Liver (tissue), 9 donors: ENCODE data around the gene ATE1. TPM values are rescaled to one million over a fixed set of nuclear protein-coding genes. Genes with fewer than 3 reads are reported as not detected.

Source experiments
- DNase-seq: peaks from one replicate; pipeline ENCODE4 v3.0.0-alpha.2; 2017; ENCODE audit warnings: low spot score
- H3K27ac ChIP-seq, 2 donors: one replicate each; pipeline ENCODE4 v1.7.0; 2013; ENCODE audit warnings: inconsistent platforms in 2 of 2, low read length in 2 of 2, control low read depth in 1 of 2, low read depth in 1 of 2, mild to moderate bottlenecking in 1 of 2
- H3K27me3 ChIP-seq, 4 donors: one replicate each; pipeline versions ENCODE4 v1.6.1 to v1.7.0; 2013; ENCODE audit warnings: low read length in 3 of 4, inconsistent platforms in 1 of 4, mild to moderate bottlenecking in 1 of 4, moderate library complexity in 1 of 4; ENCODE audit not compliant: control insufficient read depth in 4 of 4, insufficient read depth in 4 of 4
- H3K36me3 ChIP-seq, 4 donors: one replicate each; pipeline versions ENCODE4 v1.6.1 to v1.7.0; 2013; ENCODE audit warnings: low read length in 3 of 4, mild to moderate bottlenecking in 3 of 4, low read depth in 1 of 4, moderate library complexity in 1 of 4; ENCODE audit not compliant: control insufficient read depth in 4 of 4, insufficient read depth in 3 of 4
- H3K4me1 ChIP-seq, 4 donors: one replicate each; pipeline versions ENCODE4 v1.6.1 to v1.7.0; 2013; ENCODE audit warnings: low read length in 3 of 4, mild to moderate bottlenecking in 3 of 4, moderate library complexity in 1 of 4; ENCODE audit not compliant: control insufficient read depth in 4 of 4, insufficient read depth in 4 of 4
- H3K4me3 ChIP-seq, 3 donors: one replicate each; pipeline versions ENCODE4 v1.6.1 to v1.7.0; 2013; ENCODE audit warnings: low read length in 3 of 3, control low read depth in 1 of 3, low read depth in 1 of 3, mild to moderate bottlenecking in 1 of 3
- H3K9ac ChIP-seq, 2 donors: one replicate each; pipeline ENCODE4 v1.7.0; 2013; ENCODE audit warnings: low read length in 2 of 2, mild to moderate bottlenecking in 2 of 2, moderate library complexity in 2 of 2, control low read depth in 1 of 2, low read depth in 1 of 2
- H3K9me3 ChIP-seq, 4 donors: one replicate each; pipeline versions ENCODE4 v1.6.1 to v1.7.0; 2013; ENCODE audit warnings: low read length in 3 of 4; ENCODE audit not compliant: control insufficient read depth in 4 of 4
- CTCF ChIP-seq: fragments of 150-350 bp; IDR thresholded peaks from 2 replicates; pipeline ENCODE4 v1.5.1; 2017; ENCODE audit warnings: improper control_type of control experiment, low read depth, low read length; ENCODE audit not compliant: missing input control
- FOXA1 ChIP-seq: IDR thresholded peaks from 2 replicates; pipeline ENCODE4 v1.6.1; 2016; ENCODE audit warnings: antibody characterized with exemption
- FOXA2 ChIP-seq: IDR thresholded peaks from 2 replicates; pipeline ENCODE4 v1.6.1; 2016; ENCODE audit warnings: antibody characterized with exemption
- GABPA ChIP-seq, 2 donors: IDR thresholded peaks in 1 of 2; conservative IDR thresholded peaks in 1 of 2; 2 replicates each; pipeline ENCODE4 v1.6.1; 2016; ENCODE audit warnings: antibody characterized with exemption in 2 of 2, mild to moderate bottlenecking in 1 of 2, moderate library complexity in 1 of 2
- MAX ChIP-seq: IDR thresholded peaks from 2 replicates; pipeline ENCODE4 v1.6.1; 2016; ENCODE audit warnings: antibody characterized with exemption
- NR2F2 ChIP-seq: IDR thresholded peaks from 2 replicates; pipeline ENCODE4 v1.6.1; 2016; ENCODE audit warnings: antibody characterized with exemption
- REST ChIP-seq: IDR thresholded peaks from 2 replicates; pipeline ENCODE4 v1.6.1; 2016; ENCODE audit warnings: antibody characterized with exemption, mild to moderate bottlenecking
- SP1 ChIP-seq: IDR thresholded peaks from 2 replicates; pipeline ENCODE4 v1.6.1; 2018; ENCODE audit warnings: antibody characterized with exemption, mild to moderate bottlenecking
- TAF1 ChIP-seq: conservative IDR thresholded peaks from 2 replicates; pipeline ENCODE4 v1.6.1; 2016; ENCODE audit warnings: antibody characterized with exemption, mild to moderate bottlenecking
- YY1 ChIP-seq: IDR thresholded peaks from 2 replicates; pipeline ENCODE4 v1.6.1; 2016; ENCODE audit warnings: antibody characterized with exemption, mild to moderate bottlenecking
- ZBTB33 ChIP-seq: IDR thresholded peaks from 2 replicates; pipeline ENCODE4 v1.6.1; 2016; ENCODE audit warnings: antibody characterized with exemption
- WGBS: extraction: QIAGEN DNeasy Blood & Tissue Kit; methylation state at CpG from one replicate; pipeline ENCODE4 v1.1.7; 2013; 5-methylcytosine and 5-hydroxymethylcytosine counted together
- polyA plus RNA-seq, 2 donors: library from polyadenylated mRNA; stranded (reverse) in 1 of 2; unstranded in 1 of 2; fragments of 200-250 nt in 1 of 2; fragments of >200 nt in 1 of 2; fragmentation: Nextera tagmentation in 1 of 2; extraction: Ambion mirVana in 1 of 2; gene quantifications; one replicate each; pipeline versions ENCODE4 v1.2.1 to v1.2.3, GENCODE V29; 2013 to 2015
- total RNA-seq, 2 donors: library from RNA; depleted of rRNA; stranded (reverse); fragments of >200 nt; gene quantifications; one replicate each; pipeline ENCODE4 v1.2.3, GENCODE V29; 2014
- TF ChIP-seq, protein P1 (sequence below): IDR thresholded peaks from 2 replicates; pipeline ENCODE4 v1.6.1; 2016; ENCODE audit warnings: antibody characterized with exemption
- donor health status: healthy.
- donor health status: healthy.
- donor health status: healthy.
- donor health status: healthy.
- donor health status: healthy.

ATE1 gene
- total and polyA plus RNA-seq, 4 donors: 7.9 to 34.9 (median 13.5) TPM

DNA sequence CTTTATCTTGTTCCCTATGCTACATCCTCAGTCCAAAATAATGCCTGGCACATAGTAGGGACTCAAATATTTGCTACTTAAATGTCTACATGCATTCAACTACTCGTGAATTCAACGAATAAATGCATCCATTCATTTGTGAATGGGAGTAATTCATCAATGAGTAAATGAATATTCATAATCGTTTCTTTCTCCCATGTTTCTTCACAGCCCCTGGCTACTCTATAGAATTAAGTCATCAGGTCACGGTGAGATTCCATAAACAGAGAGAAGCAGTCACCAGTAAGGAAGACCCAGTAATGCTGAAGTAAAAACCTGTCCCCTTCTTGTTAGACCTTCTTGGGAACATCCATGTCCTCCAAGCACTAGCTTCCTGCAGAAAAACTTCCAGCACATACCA, 48.4 kb downstream of the ATE1 start:
- 98% methylated on average over 4 of the region's 4 CpGs for WGBS
- H3K9me3 ChIP-seq: no peaks in the 10 kb centered on the region

GRCh38 chr10:121873236-121873635, 54.6 kb downstream of the ATE1 start:
- Histone ChIP-seq H3K27me3 (no peaks in the 10 kb centered on the region), H3K4me1 (no peaks in the 10 kb centered on the region), H3K27ac (no peak overlapping the region), H3K9ac (no peak overlapping the region), H3K36me3 (peaks cover 0 to 15% (median 12%) of the 10 kb centered on the region in 4 donors), H3K9me3 (no peaks in the 10 kb centered on the region), H3K4me3 (no peak overlapping the region)
- WGBS: 98% methylated on average over 3 of the region's 3 CpGs
- no peak for DNase-seq
- TF ChIP-seq YY1 (no peak), CTCF (no peak)
- TF ChIP-seq, protein P1, sequence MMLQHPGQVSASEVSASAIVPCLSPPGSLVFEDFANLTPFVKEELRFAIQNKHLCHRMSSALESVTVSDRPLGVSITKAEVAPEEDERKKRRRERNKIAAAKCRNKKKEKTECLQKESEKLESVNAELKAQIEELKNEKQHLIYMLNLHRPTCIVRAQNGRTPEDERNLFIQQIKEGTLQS: no peak

More for the DNA sequence above, 48.4 kb downstream of the ATE1 start:
- no peaks in the 10 kb centered on the region for H3K4me1 ChIP-seq
- no peak overlapping the region for H3K9ac ChIP-seq
- TF ChIP-seq GABPA (IDR thresholded peaks at IDR 0.05 in 1 of 2, conservative IDR thresholded peaks at IDR 0.05 in 1 of 2) (no peak), SP1 (no peak), TAF1 (no peak), MAX (no peak), REST (no peak), ZBTB33 (no peak), FOXA1 (no peak), NR2F2 (no peak), FOXA2 (no peak), YY1 (no peak)
- TF ChIP-seq, protein P1: no peak
- H3K27me3 ChIP-seq: no peaks in the 10 kb centered on the region
- no peak overlapping the region for H3K27ac ChIP-seq
- no peak for DNase-seq
- H3K36me3 ChIP-seq: peaks cover 0 to 9% (median 4%) of the 10 kb centered on the region in 4 donors
- no peak overlapping the region for H3K4me3 ChIP-seq
